HepG2 (cell line): ENCODE measurements around the gene LRRC8E. TPM values are rescaled to one million over a fixed set of nuclear protein-coding genes. Genes with fewer than 3 reads are reported as not detected.

Source experiments
- ATF7-NPFF ChIP-seq: sonication (generic); formaldehyde crosslinking; IDR thresholded peaks from 2 replicates; pipeline ENCODE4 v1.8.1; 2023; ENCODE audit warnings: mild to moderate bottlenecking, low read depth, missing genetic modification reagents, moderate library complexity
- HDAC6 ChIP-seq: fragments of 200-600 bp; sonication (generic); IDR thresholded peaks from 2 replicates; pipeline ENCODE4 v1.7.0; 2017; ENCODE audit warnings: mild to moderate bottlenecking, antibody characterized with exemption, low read length, low read depth
- HNF4A ChIP-seq: sonication (generic); formaldehyde crosslinking; IDR thresholded peaks from 2 replicates; pipeline ENCODE4 v1.4.0; 2020; ENCODE audit warnings: missing genetic modification reagents
- IKZF5 ChIP-seq: IDR thresholded peaks from 2 replicates; pipeline ENCODE4 v1.6.1; 2018; ENCODE audit warnings: missing genetic modification reagents, mild to moderate bottlenecking, missing compliant biosample characterization
- MAFK ChIP-seq, 2 experiments: IDR thresholded peaks in 1 of 2; conservative IDR thresholded peaks in 1 of 2; 2 replicates each; pipeline ENCODE4 v1.6.1; 2011; ENCODE audit warnings: improper control_type of control experiment in 2 of 2, low read length in 2 of 2
- NAIF1 ChIP-seq: sonication (generic); formaldehyde crosslinking; IDR thresholded peaks from 2 replicates; pipeline ENCODE4 v1.5.0; 2020; ENCODE audit warnings: mild to moderate bottlenecking, missing genetic modification reagents, borderline replicate concordance
- NCOA5 ChIP-seq: sonication (generic); formaldehyde crosslinking; IDR thresholded peaks from 2 replicates; pipeline ENCODE4 v1.4.0; 2020; ENCODE audit warnings: missing genetic modification reagents
- RAD51 ChIP-seq: fragments of 450-650 bp; IDR thresholded peaks from 2 replicates; pipeline ENCODE4 v1.6.1; 2016; ENCODE audit warnings: borderline replicate concordance
- RFXAP ChIP-seq: sonication (generic); formaldehyde crosslinking; IDR thresholded peaks from 2 replicates; pipeline ENCODE4 v1.4.0; 2020; ENCODE audit warnings: missing genetic modification reagents, borderline replicate concordance
- SP1 ChIP-seq, 2 experiments: fragments of 450-650 bp in 1 of 2; sonication (generic) in 1 of 2; formaldehyde crosslinking in 1 of 2; IDR thresholded peaks; 2 replicates each; pipeline versions ENCODE4 v1.4.0 to v1.6.1; 2016 to 2020; ENCODE audit warnings: missing genetic modification reagents in 1 of 2
- SP2 ChIP-seq: sonication (generic); formaldehyde crosslinking; IDR thresholded peaks from 2 replicates; pipeline ENCODE4 v1.5.1; 2020; ENCODE audit warnings: mild to moderate bottlenecking, missing genetic modification reagents
- SPEN ChIP-seq: sonication (generic); formaldehyde crosslinking; IDR thresholded peaks from 2 replicates; pipeline ENCODE4 v1.5.1; 2020; ENCODE audit warnings: low read depth, mild to moderate bottlenecking, missing genetic modification reagents
- STAT6 ChIP-seq: sonication (generic); formaldehyde crosslinking; IDR thresholded peaks from 2 replicates; pipeline ENCODE4 v1.4.0; 2020; ENCODE audit warnings: missing genetic modification reagents, mild to moderate bottlenecking, borderline replicate concordance
- TBP ChIP-seq: sonication (generic); formaldehyde crosslinking; IDR thresholded peaks from 2 replicates; pipeline ENCODE4 v1.5.0; 2020; ENCODE audit warnings: missing genetic modification reagents
- ZFP62 ChIP-seq: sonication (generic); formaldehyde crosslinking; IDR thresholded peaks from 2 replicates; pipeline ENCODE4 v1.4.0; 2020; ENCODE audit warnings: missing genetic modification reagents
- ZGPAT ChIP-seq: IDR thresholded peaks from 2 replicates; pipeline ENCODE4 v1.6.1; 2016; ENCODE audit warnings: mild to moderate bottlenecking
- ZNF607 ChIP-seq: sonication (generic); formaldehyde crosslinking; IDR thresholded peaks from 2 replicates; pipeline ENCODE4 v1.5.1; 2020; ENCODE audit warnings: missing genetic modification reagents, mild to moderate bottlenecking, borderline replicate concordance
- ZNF792 ChIP-seq: IDR thresholded peaks from 2 replicates; pipeline ENCODE4 v1.6.1; 2016
- ZNF850 ChIP-seq: sonication (generic); formaldehyde crosslinking; conservative IDR thresholded peaks from 2 replicates; pipeline ENCODE4 v1.9.0; 2021; ENCODE audit warnings: mild to moderate bottlenecking, missing genetic modification reagents
- ZSCAN22 ChIP-seq: sonication (generic); formaldehyde crosslinking; IDR thresholded peaks from 2 replicates; pipeline ENCODE4 v1.4.0; 2020; ENCODE audit warnings: mild to moderate bottlenecking, missing genetic modification reagents
- polyA plus RNA-seq, 8 experiments: library from polyadenylated mRNA; depleted of rRNA in 3 of 8; stranded (reverse) in 7 of 8; unstranded in 1 of 8; fragments of >200 nt; fragmentation: Illumina TruSeq in 4 of 8; extraction: Trizol in 4 of 8; gene quantifications; 2 replicates each; pipeline versions ENCODE4 v1.2.1 to v1.2.3, GENCODE V29; 2011 to 2016; ENCODE audit warnings: low read depth in 4 of 8, missing spikeins in 1 of 8, mixed read lengths in 1 of 8; ENCODE audit not compliant: insufficient read depth in 1 of 8
- total RNA-seq, 5 experiments: library from RNA; depleted of rRNA; stranded (reverse); fragments of >200 nt; fragmentation: Illumina TruSeq; extraction: Trizol; gene quantifications; 2 replicates each; pipeline ENCODE4 v1.2.3, GENCODE V29; 2016; ENCODE audit warnings: low read depth in 1 of 5
- TF ChIP-seq, protein P1 (sequence below): IDR thresholded peaks from 2 replicates; pipeline ENCODE4 v1.6.1; 2012; ENCODE audit warnings: low read depth, low read length, improper control_type of control experiment

LRRC8E gene
- total and polyA plus RNA-seq, 2 of the 13 experiments (the other 11 are each of a cell fraction or from before 2014, with no cell fraction given) = 8.0 to 10.3 TPM

DNA sequence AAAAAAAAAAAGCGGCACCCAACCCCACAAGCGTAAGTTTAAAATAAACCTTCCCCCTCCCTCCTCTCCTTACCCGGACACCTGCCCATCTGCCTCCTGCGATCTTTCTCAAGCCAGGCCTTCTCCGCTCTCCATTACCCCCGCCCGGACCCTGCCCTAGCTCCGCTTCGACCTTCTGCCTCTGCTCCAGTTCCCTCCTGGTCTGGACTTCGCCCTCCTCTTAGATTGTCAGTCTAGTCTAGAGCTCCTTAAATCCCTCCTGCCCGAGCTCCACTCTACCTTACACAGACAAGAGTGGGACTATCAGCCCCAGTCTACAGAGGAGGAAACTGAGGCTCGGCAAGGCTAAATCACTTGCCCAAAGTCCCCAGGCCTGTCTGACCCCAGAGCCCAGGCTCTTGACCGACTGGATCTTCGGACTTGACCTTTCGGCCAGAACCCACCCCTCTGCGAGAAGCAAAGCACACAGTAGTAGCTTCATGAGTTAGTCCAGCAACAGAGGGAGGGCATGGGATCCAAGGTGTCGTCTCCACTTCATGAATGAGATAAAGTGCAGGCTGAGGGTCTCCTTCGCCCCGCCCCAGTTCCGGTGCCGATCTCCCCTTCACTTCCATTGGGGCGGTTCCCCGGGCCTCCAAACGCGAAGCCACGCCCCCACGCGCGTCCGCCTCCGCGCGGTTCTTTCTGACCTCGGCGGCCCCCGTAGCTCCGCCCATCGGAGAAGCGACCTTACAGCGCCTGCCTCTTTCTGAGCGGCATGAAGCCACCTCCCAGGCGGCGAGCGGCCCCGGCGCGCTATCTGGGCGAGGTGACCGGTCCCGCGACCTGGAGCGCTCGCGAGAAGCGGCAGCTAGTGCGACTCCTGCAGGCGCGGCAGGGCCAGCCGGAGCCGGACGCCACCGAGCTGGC lies 31.6 kb downstream of the LRRC8E start, which contains the start of gene SNAPC2 (continued):
- no peak for TF ChIP-seq RAD51
- 0 out of 2 replicates have a peak, but pooled peaks have one; percentile 58 for TF ChIP-seq ZNF850
- TF ChIP-seq TBP (CRISPR knock-in tag) = no peak
- TF ChIP-seq SPEN (CRISPR knock-in tag) = peak; percentile 87
- peak; percentile 74; the same call in 1 of the 2 replicates for TF ChIP-seq IKZF5
- no peak for TF ChIP-seq NCOA5 (CRISPR knock-in tag)
- TF ChIP-seq, protein P1, sequence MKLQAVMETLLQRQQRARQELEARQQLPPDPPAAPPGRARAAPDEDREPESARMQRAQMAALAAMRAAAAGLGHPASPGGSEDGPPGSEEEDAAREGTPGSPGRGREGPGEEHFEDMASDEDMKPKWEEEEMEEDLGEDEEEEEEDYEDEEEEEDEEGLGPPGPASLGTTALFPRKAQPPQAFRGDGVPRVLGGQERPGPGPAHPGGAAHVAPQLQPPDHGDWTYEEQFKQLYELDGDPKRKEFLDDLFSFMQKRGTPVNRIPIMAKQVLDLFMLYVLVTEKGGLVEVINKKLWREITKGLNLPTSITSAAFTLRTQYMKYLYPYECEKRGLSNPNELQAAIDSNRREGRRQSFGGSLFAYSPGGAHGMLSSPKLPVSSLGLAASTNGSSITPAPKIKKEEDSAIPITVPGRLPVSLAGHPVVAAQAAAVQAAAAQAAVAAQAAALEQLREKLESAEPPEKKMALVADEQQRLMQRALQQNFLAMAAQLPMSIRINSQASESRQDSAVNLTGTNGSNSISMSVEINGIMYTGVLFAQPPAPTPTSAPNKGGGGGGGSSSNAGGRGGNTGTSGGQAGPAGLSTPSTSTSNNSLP = 0 out of 2 replicates have a peak, but pooled peaks have one; percentile 15
- TF ChIP-seq SP2 (CRISPR knock-in tag) = no peak; the same call in 1 of the 2 replicates
- peak; percentile 47; the same call in 1 of the 2 replicates for TF ChIP-seq ZNF607
- TF ChIP-seq HDAC6 = no peak
- TF ChIP-seq MAFK (conservative IDR thresholded peaks at IDR 0.05 in 1 of 2, IDR thresholded peaks at IDR 0.05 in 1 of 2; ENCODE audit: low read length in 2 of 2) = no peak
- TF ChIP-seq ATF7-NPFF (CRISPR knock-in tag) = peak; percentile 52; the same call in 1 of the 2 replicates
- peak; percentile 92 for TF ChIP-seq ZGPAT (CRISPR knock-in tag)
- TF ChIP-seq ZNF792 (CRISPR knock-in tag) = peak; percentile 83; the same call in 1 of the 2 replicates
- 0 out of 2 replicates have a peak, but pooled peaks have one; percentile 30 for TF ChIP-seq RFXAP (CRISPR knock-in tag)
- peak; percentile 85; the same call in 1 of the 2 replicates for TF ChIP-seq SP1 (IDR thresholded peaks at IDR 0.05)
- peak; percentile 98 for TF ChIP-seq SP1 (CRISPR knock-in tag; IDR thresholded peaks at IDR 0.05)
- TF ChIP-seq STAT6 (CRISPR knock-in tag) = no peak
- TF ChIP-seq ZFP62 (CRISPR knock-in tag) = no peak
- peak; percentile 55; the same call in 1 of the 2 replicates for TF ChIP-seq ZSCAN22
- TF ChIP-seq NAIF1 = no peak
- TF ChIP-seq HNF4A (CRISPR knock-in tag) = peak; percentile 40
